Activated CD4-positive, alpha-beta T cell treated with anti-CD3 and anti-CD28 coated beads, Interleukin-2, amount 10 ng/mL, durations not matched to agents 24 days and 14 days (primary cell): ENCODE results near the gene PLAAT5. TPM values are rescaled to one million over a fixed set of nuclear protein-coding genes. Genes with fewer than 3 reads are reported as not detected.
"Not testable (repeated sequence)": the region's sequence is repeated elsewhere in the genome, so short reads cannot be mapped to it uniquely, and the experiment has no call there.

Experiments
- DNase-seq: peaks from one replicate; pipeline ENCODE4 v3.0.0; 2022
- H3K27ac Mint-ChIP-seq: one replicate; pipeline ENCODE4 v1.8.0; 2022; ENCODE audit warnings: mild to moderate bottlenecking, mixed read lengths
- H3K27me3 Mint-ChIP-seq: one replicate; pipeline ENCODE4 v1.8.0; 2022; ENCODE audit warnings: mixed read lengths
- H3K36me3 Mint-ChIP-seq: one replicate; pipeline ENCODE4 v1.8.0; 2022; ENCODE audit warnings: low read depth, mild to moderate bottlenecking, mixed read lengths
- H3K4me1 Mint-ChIP-seq: one replicate; pipeline ENCODE4 v1.8.0; 2021; ENCODE audit warnings: mixed read lengths
- H3K4me3 Mint-ChIP-seq: one replicate; pipeline ENCODE4 v1.8.0; 2022; ENCODE audit warnings: mild to moderate bottlenecking, moderate library complexity, mixed read lengths
- H3K9me3 Mint-ChIP-seq: one replicate; pipeline ENCODE4 v1.8.0; 2021; ENCODE audit warnings: mixed read lengths
- intact Hi-C: fragments of 100-400 bp; cut with micrococcal nuclease; formaldehyde crosslinking; loops from one replicate; pipeline ENCODE4 v1.15.1; 2023
- total RNA-seq: library from RNA; stranded (reverse); gene quantifications from 2 replicates; pipeline ENCODE4 v1.2.3, GENCODE V29; 2022

The PLAAT5 gene
- total RNA-seq, 1 donor from 2014 or later = not detected

GRCh38 chr11:63488789-63489188, 2.2 kb downstream of the PLAAT5 start:
- Mint-ChIP-seq H3K4me1 (peaks cover 6% of the 10 kb centered on the region), H3K4me3 (no peak overlapping the region), H3K36me3 (no peaks in the 10 kb centered on the region), H3K27ac (no peak overlapping the region), H3K9me3 (peaks cover 7% of the 10 kb centered on the region), H3K27me3 (peaks cover 72% of the 10 kb centered on the region)
- intact Hi-C loops = no loop called here
- no peak for DNase-seq

- Mint-ChIP-seq H3K27ac (no peak overlapping the region), H3K9me3 (peaks cover 7% of the 10 kb centered on the region), H3K4me3 (no peak overlapping the region), H3K36me3 (no peaks in the 10 kb centered on the region), H3K4me1 (no peaks in the 10 kb centered on the region), H3K27me3 (peaks cover 66% of the 10 kb centered on the region)
- DNase-seq = no peak
- intact Hi-C loops = no loop called here
These were observed 5.2 kb downstream of the PLAAT5 start for GRCh38 chr11:63485777-63486176.

- intact Hi-C loops = no loop called here
- no peak for DNase-seq
- H3K27me3 Mint-ChIP-seq = peaks cover 44% of the 10 kb centered on the region
- H3K27ac Mint-ChIP-seq = no peak overlapping the region
- H3K4me1 Mint-ChIP-seq = no peaks in the 10 kb centered on the region
- no peaks in the 10 kb centered on the region for H3K36me3 Mint-ChIP-seq
- peaks cover 6% of the 10 kb centered on the region for H3K9me3 Mint-ChIP-seq
- H3K4me3 Mint-ChIP-seq = no peak overlapping the region
These were observed 10.9 kb downstream of the PLAAT5 start for GRCh38 chr11:63480039-63480438.

- Mint-ChIP-seq H3K36me3 (no peaks in the 10 kb centered on the region), H3K9me3 (peaks cover 4% of the 10 kb centered on the region), H3K27me3 (peaks cover 41% of the 10 kb centered on the region), H3K27ac (no peak overlapping the region), H3K4me1 (no peaks in the 10 kb centered on the region), H3K4me3 (no peak overlapping the region)
- DNase-seq = peak; percentile 86
- intact Hi-C loops = loop anchor here (1.0 to 2.0 kb wide), 2 partner anchors 157 to 260 kb away; no protein-coding TSS in a partner anchor
These were observed 12.1 kb downstream of the PLAAT5 start for GRCh38 chr11:63478896-63479295.

GRCh38 chr11:63476618-63477017, 14.3 kb downstream of the PLAAT5 start:
- no peak overlapping the region for H3K4me3 Mint-ChIP-seq
- H3K4me1 Mint-ChIP-seq = no peaks in the 10 kb centered on the region
- H3K36me3 Mint-ChIP-seq = no peaks in the 10 kb centered on the region
- DNase-seq = no peak
- H3K27ac Mint-ChIP-seq = no peak overlapping the region
- H3K27me3 Mint-ChIP-seq = peaks cover 28% of the 10 kb centered on the region
- peaks cover 4% of the 10 kb centered on the region for H3K9me3 Mint-ChIP-seq
- intact Hi-C loops = no loop called here

GRCh38 chr11:63472372-63472771, 18.6 kb downstream of the PLAAT5 start:
- no peak overlapping the region for H3K4me3 Mint-ChIP-seq
- H3K36me3 Mint-ChIP-seq = no peaks in the 10 kb centered on the region
- peaks cover 24% of the 10 kb centered on the region for H3K27me3 Mint-ChIP-seq

GRCh38 chr11:63470311-63470710, 20.7 kb downstream of the PLAAT5 start:
- H3K9me3 Mint-ChIP-seq = no peaks in the 10 kb centered on the region
- H3K4me1 Mint-ChIP-seq = no peaks in the 10 kb centered on the region
- no peak overlapping the region for H3K4me3 Mint-ChIP-seq
- H3K27me3 Mint-ChIP-seq = peaks cover 13% of the 10 kb centered on the region
- intact Hi-C loops = no loop called here
- H3K27ac Mint-ChIP-seq = no peak overlapping the region
- H3K36me3 Mint-ChIP-seq = no peaks in the 10 kb centered on the region
- DNase-seq = no peak

More at GRCh38 chr11:63472372-63472771, 18.6 kb downstream of the PLAAT5 start:
- Mint-ChIP-seq H3K4me1 (no peaks in the 10 kb centered on the region), H3K9me3 (peaks cover 4% of the 10 kb centered on the region), H3K27ac (no peak overlapping the region)
- DNase-seq = no peak
- intact Hi-C loops = no loop called here

- H3K27ac Mint-ChIP-seq = no peak overlapping the region
- no peak for DNase-seq
- intact Hi-C loops = no loop called here
- H3K4me3 Mint-ChIP-seq = no peak overlapping the region
- H3K27me3 Mint-ChIP-seq = peaks cover 8% of the 10 kb centered on the region
- no peaks in the 10 kb centered on the region for H3K9me3 Mint-ChIP-seq
- no peaks in the 10 kb centered on the region for H3K36me3 Mint-ChIP-seq
- no peaks in the 10 kb centered on the region for H3K4me1 Mint-ChIP-seq
These were observed 28.8 kb downstream of the PLAAT5 start for GRCh38 chr11:63462137-63462536.

GRCh38 chr11:63459586-63459985, 31.4 kb downstream of the PLAAT5 start:
- Mint-ChIP-seq H3K27me3 (peaks cover 7% of the 10 kb centered on the region), H3K36me3 (no peaks in the 10 kb centered on the region), H3K4me3 (no peak overlapping the region), H3K9me3 (no peaks in the 10 kb centered on the region), H3K27ac (no peak overlapping the region), H3K4me1 (no peaks in the 10 kb centered on the region)
- intact Hi-C loops = no loop called here
- peak; percentile 24 for DNase-seq

GRCh38 chr11:63448646-63449045, 42.3 kb downstream of the PLAAT5 start:
- intact Hi-C loops = no loop called here
- Mint-ChIP-seq H3K27ac (no peak overlapping the region), H3K36me3 (no peaks in the 10 kb centered on the region), H3K4me1 (peaks cover 29% of the 10 kb centered on the region), H3K4me3 (no peak overlapping the region), H3K27me3 (peaks cover 29% of the 10 kb centered on the region), H3K9me3 (no peaks in the 10 kb centered on the region)
- DNase-seq = no peak

- DNase-seq = peak; percentile 57
- intact Hi-C loops = no loop called here
- H3K4me3 Mint-ChIP-seq = no peak overlapping the region
- peaks cover 14% of the 10 kb centered on the region for H3K27me3 Mint-ChIP-seq
- no peaks in the 10 kb centered on the region for H3K36me3 Mint-ChIP-seq
- no peaks in the 10 kb centered on the region for H3K9me3 Mint-ChIP-seq
- H3K27ac Mint-ChIP-seq = peak overlapping the region; percentile 59
- peaks cover 31% of the 10 kb centered on the region for H3K4me1 Mint-ChIP-seq
These were observed 45.2 kb downstream of the PLAAT5 start for GRCh38 chr11:63445720-63446119.

GRCh38 chr11:63445118-63445517, 45.8 kb downstream of the PLAAT5 start:
- Mint-ChIP-seq H3K36me3 (no peaks in the 10 kb centered on the region), H3K27me3 (peaks cover 8% of the 10 kb centered on the region), H3K9me3 (no peaks in the 10 kb centered on the region), H3K4me1 (peaks cover 31% of the 10 kb centered on the region), H3K27ac (peak overlapping the region; percentile 20), H3K4me3 (no peak overlapping the region)
- intact Hi-C loops = no loop called here
- DNase-seq = no peak

GRCh38 chr11:63444160-63444559, 46.8 kb downstream of the PLAAT5 start:
- intact Hi-C loops = no loop called here
- H3K4me3 Mint-ChIP-seq = no peak overlapping the region

GRCh38 chr11:63443714-63444113, 47.3 kb downstream of the PLAAT5 start:
- peaks cover 30% of the 10 kb centered on the region for H3K4me1 Mint-ChIP-seq
- H3K9me3 Mint-ChIP-seq = no peaks in the 10 kb centered on the region
- intact Hi-C loops = no loop called here
- DNase-seq = no peak
- H3K27ac Mint-ChIP-seq = no peak overlapping the region
- H3K36me3 Mint-ChIP-seq = peaks cover 1% of the 10 kb centered on the region
- H3K27me3 Mint-ChIP-seq = peaks cover 5% of the 10 kb centered on the region
- no peak overlapping the region for H3K4me3 Mint-ChIP-seq

More at GRCh38 chr11:63444160-63444559, 46.8 kb downstream of the PLAAT5 start:
- peaks cover 1% of the 10 kb centered on the region for H3K36me3 Mint-ChIP-seq
- peaks cover 30% of the 10 kb centered on the region for H3K4me1 Mint-ChIP-seq
- no peaks in the 10 kb centered on the region for H3K9me3 Mint-ChIP-seq
- H3K27me3 Mint-ChIP-seq = peaks cover 5% of the 10 kb centered on the region
- peak overlapping the region; percentile 0 for H3K27ac Mint-ChIP-seq
- DNase-seq = no peak

- intact Hi-C loops, H3K36me3 Mint-ChIP-seq, DNase-seq, H3K4me3 Mint-ChIP-seq, H3K9me3 Mint-ChIP-seq, H3K4me1 Mint-ChIP-seq, H3K27ac Mint-ChIP-seq: not testable (repeated sequence)
- peaks cover 13% of the 10 kb centered on the region for H3K27me3 Mint-ChIP-seq
These were observed 55.1 kb downstream of the PLAAT5 start for GRCh38 chr11:63435831-63436230.
